Activated B cell treated with CpG ODN at 0.5 μM for 24 hours (primary cell): ENCODE measurements around the gene GGT5. TPM values are rescaled to one million over a fixed set of nuclear protein-coding genes. Genes with fewer than 3 reads are reported as not detected.

ENCODE experiments used
- ATAC-seq: fragments of 200-7000 bp; cut with Tn5 transposase; one replicate; pipeline ENCODE4 v1.10.0; 2021; ENCODE audit warnings: low read depth, mild to moderate bottlenecking, moderate library complexity
- CTCF ChIA-PET: fragments of 350-600 bp; sonication (Branson Sonifier 250); formaldehyde crosslinking; loops from one replicate; lab custom pipeline; 2021; ENCODE audit warnings: antibody characterized with exemption; lab: Charles Lee
- POLR2A ChIA-PET: fragments of 350-600 bp; sonication (Branson Sonifier 250); formaldehyde crosslinking; loops from one replicate; lab custom pipeline; 2021; ENCODE audit warnings: antibody characterized with exemption; lab: Charles Lee
- DNase-seq: peaks from one replicate; pipeline ENCODE4 v3.0.0; 2022
- H3K27ac Mint-ChIP-seq: one replicate; pipeline ENCODE4 v1.8.0; 2020; ENCODE audit warnings: mixed read lengths
- H3K27me3 Mint-ChIP-seq: one replicate; pipeline ENCODE4 v1.8.0; 2021; ENCODE audit warnings: mixed read lengths
- H3K36me3 Mint-ChIP-seq: one replicate; pipeline ENCODE4 v1.8.0; 2021; ENCODE audit warnings: low read depth, mixed read lengths
- H3K4me1 Mint-ChIP-seq: one replicate; pipeline ENCODE4 v1.8.0; 2021; ENCODE audit warnings: mixed read lengths
- H3K4me3 Mint-ChIP-seq: one replicate; pipeline ENCODE4 v1.8.0; 2020; ENCODE audit warnings: mild to moderate bottlenecking, mixed read lengths
- H3K9me3 Mint-ChIP-seq: one replicate; pipeline ENCODE4 v1.8.0; 2020; ENCODE audit warnings: mixed read lengths
- CTCF ChIP-seq: fragments of 200-600 bp; IDR thresholded peaks from one replicate; pipeline ENCODE4 v1.8.0; 2022; ENCODE audit warnings: antibody characterized with exemption, mild to moderate bottlenecking
- intact Hi-C: fragments of 100-400 bp; cut with micrococcal nuclease; formaldehyde crosslinking; loops from one replicate; pipeline ENCODE4 v1.15.1; 2024
- total RNA-seq: library from RNA; stranded (reverse); gene quantifications from 2 replicates; pipeline ENCODE4 v1.2.3, GENCODE V29; 2022

GGT5 gene
- total RNA-seq, 1 donor from 2014 or later: not detected

GRCh38 chr22:24232124-24232523, 12.8 kb downstream of the GGT5 start:
- intact Hi-C loops: no loop called here
- no peak for DNase-seq
- no peak for TF ChIP-seq CTCF
- H3K4me3 Mint-ChIP-seq: no peak overlapping the region
- ChIA-PET POLR2A (interaction anchor here (1.0 kb wide), 1 partner anchor 75 kb away, joined by 3 read pairs; no protein-coding TSS in a partner anchor), CTCF (interaction anchor here (2.2 kb wide), 1 partner anchor 42 kb away, joined by 9 read pairs; no protein-coding TSS in a partner anchor)
- no peaks in the 10 kb centered on the region for H3K4me1 Mint-ChIP-seq
- no peaks in the 10 kb centered on the region for H3K9me3 Mint-ChIP-seq
- H3K27ac Mint-ChIP-seq: no peak overlapping the region
- H3K36me3 Mint-ChIP-seq: no peaks in the 10 kb centered on the region
- no peaks in the 10 kb centered on the region for H3K27me3 Mint-ChIP-seq
- no peak for ATAC-seq

- POLR2A ChIA-PET: interaction anchor here (1.0 kb wide), 1 partner anchor 75 kb away, joined by 3 read pairs; no protein-coding TSS in a partner anchor
- Mint-ChIP-seq H3K27ac (no peak overlapping the region), H3K27me3 (no peaks in the 10 kb centered on the region), H3K36me3 (no peaks in the 10 kb centered on the region), H3K4me3 (no peak overlapping the region), H3K9me3 (no peaks in the 10 kb centered on the region), H3K4me1 (no peaks in the 10 kb centered on the region)
- no peak for TF ChIP-seq CTCF
- ATAC-seq (no peak), DNase-seq (no peak)
- intact Hi-C loops: loop anchor here (2.0 kb wide), 2 partner anchors 27 to 125 kb away; no protein-coding TSS in a partner anchor
- CTCF ChIA-PET: interaction anchor here (1.1 to 2.2 kb wide), 2 partner anchors 11 to 42 kb away, joined by 3 to 9 read pairs; no protein-coding TSS in a partner anchor
These were observed 13.2 kb downstream of the GGT5 start for GRCh38 chr22:24231706-24232105.

- DNase-seq (peak; percentile 61), ATAC-seq (peak; percentile 84)
- CTCF ChIA-PET: interaction anchor here (0.7 to 2.2 kb wide), 6 partner anchors 10 to 98 kb away, joined by 3 to 9 read pairs (median 3); no protein-coding TSS in a partner anchor
- Mint-ChIP-seq H3K4me3 (no peak overlapping the region), H3K36me3 (no peaks in the 10 kb centered on the region), H3K27ac (no peak overlapping the region), H3K9me3 (no peaks in the 10 kb centered on the region), H3K4me1 (no peaks in the 10 kb centered on the region), H3K27me3 (no peaks in the 10 kb centered on the region)
- POLR2A ChIA-PET: interaction anchor here (0.7 kb wide), 1 partner anchor 74 kb away, joined by 3 read pairs; no protein-coding TSS in a partner anchor
- intact Hi-C loops: loop anchor here (2.0 kb wide), 2 partner anchors 28 to 124 kb away; no protein-coding TSS in a partner anchor
- TF ChIP-seq CTCF: no peak
These were observed 13.8 kb downstream of the GGT5 start for GRCh38 chr22:24230911-24231656.

- no peak for ATAC-seq
- CTCF ChIA-PET: no interaction called here
- Mint-ChIP-seq H3K36me3 (no peaks in the 10 kb centered on the region), H3K9me3 (peaks cover 5% of the 10 kb centered on the region), H3K4me1 (no peaks in the 10 kb centered on the region), H3K27me3 (no peaks in the 10 kb centered on the region), H3K4me3 (no peak overlapping the region), H3K27ac (no peak overlapping the region)
- no peak for DNase-seq
- intact Hi-C loops: no loop called here
- no peak for TF ChIP-seq CTCF
- POLR2A ChIA-PET: no interaction called here
These were observed 18.9 kb downstream of the GGT5 start for GRCh38 chr22:24225951-24226350.

GRCh38 chr22:24225044-24225601, 19.8 kb downstream of the GGT5 start:
- Mint-ChIP-seq H3K36me3 (no peaks in the 10 kb centered on the region), H3K27me3 (no peaks in the 10 kb centered on the region), H3K27ac (no peak overlapping the region), H3K9me3 (peaks cover 5% of the 10 kb centered on the region), H3K4me3 (no peak overlapping the region), H3K4me1 (no peaks in the 10 kb centered on the region)
- POLR2A ChIA-PET: no interaction called here
- CTCF ChIA-PET: no interaction called here
- intact Hi-C loops: no loop called here
- ATAC-seq (no peak), DNase-seq (no peak)
- TF ChIP-seq CTCF: no peak
